ENCODE results near the gene ROR2.

DNA sequence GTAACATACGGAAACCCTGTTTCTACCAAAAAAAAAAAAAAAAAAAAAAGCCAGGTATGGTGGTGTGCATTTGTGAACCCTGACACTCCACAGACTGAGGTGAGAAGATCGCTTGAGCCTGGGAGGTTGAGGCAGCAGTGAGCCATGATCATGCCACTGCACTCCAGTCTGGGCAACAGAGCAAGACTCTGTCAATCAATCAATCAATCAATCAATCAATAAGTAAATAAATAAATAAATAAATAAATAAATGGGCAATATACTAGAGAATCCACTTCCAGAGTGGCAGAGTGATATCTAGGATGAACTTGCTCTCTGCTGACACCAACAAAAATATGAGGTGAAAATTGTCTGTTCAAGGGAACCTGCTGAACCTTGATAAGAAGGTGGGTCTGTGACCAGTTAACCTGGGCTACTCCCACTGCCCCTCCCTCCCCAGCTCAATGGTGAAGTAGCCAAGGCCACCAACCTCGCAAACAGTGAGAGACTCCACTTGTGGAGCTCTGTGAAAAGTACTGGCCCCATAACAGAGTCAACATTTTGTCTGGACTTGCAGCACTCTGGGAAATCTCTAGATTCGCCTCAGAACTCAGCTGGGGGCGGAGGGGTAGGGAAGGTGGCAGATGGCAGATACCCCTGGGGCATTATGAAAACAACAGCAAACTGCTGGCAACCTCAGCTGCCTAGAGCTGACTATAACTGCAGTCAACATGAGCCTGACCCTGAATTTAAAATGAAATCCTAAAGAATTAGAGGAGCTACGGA lies 163.7 kb downstream of the ROR2 start:
- no peak for TF ChIP-seq POLR2A (IDR thresholded peaks at IDR 0.05)
- TF ChIP-seq, protein P1, sequence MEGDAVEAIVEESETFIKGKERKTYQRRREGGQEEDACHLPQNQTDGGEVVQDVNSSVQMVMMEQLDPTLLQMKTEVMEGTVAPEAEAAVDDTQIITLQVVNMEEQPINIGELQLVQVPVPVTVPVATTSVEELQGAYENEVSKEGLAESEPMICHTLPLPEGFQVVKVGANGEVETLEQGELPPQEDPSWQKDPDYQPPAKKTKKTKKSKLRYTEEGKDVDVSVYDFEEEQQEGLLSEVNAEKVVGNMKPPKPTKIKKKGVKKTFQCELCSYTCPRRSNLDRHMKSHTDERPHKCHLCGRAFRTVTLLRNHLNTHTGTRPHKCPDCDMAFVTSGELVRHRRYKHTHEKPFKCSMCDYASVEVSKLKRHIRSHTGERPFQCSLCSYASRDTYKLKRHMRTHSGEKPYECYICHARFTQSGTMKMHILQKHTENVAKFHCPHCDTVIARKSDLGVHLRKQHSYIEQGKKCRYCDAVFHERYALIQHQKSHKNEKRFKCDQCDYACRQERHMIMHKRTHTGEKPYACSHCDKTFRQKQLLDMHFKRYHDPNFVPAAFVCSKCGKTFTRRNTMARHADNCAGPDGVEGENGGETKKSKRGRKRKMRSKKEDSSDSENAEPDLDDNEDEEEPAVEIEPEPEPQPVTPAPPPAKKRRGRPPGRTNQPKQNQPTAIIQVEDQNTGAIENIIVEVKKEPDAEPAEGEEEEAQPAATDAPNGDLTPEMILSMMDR (IDR thresholded peaks at IDR 0.05), result no peak

Measured in heart left ventricle (tissue), 13 donors.